Measurements from ENCODE around the gene AARS1.

- no peak for TF ChIP-seq CTCF (IDR thresholded peaks at IDR 0.05)
- TF ChIP-seq EP300 (IDR thresholded peaks at IDR 0.05) = no peak
Measured at GRCh38 chr16:70295634-70296033, 6.3 kb upstream of the AARS1 start.

All from sigmoid colon (tissue), 4 donors.